Kidney (tissue), 22 donors: ENCODE results near the gene NSUN6. TPM values are rescaled to one million over a fixed set of nuclear protein-coding genes. Genes with fewer than 3 reads are reported as not detected.
A peak's percentile ranks its signal among the peaks of the same experiment; 100 is the strongest.

Experiments
- DNase-seq, 5 donors: peaks; one replicate each; pipeline ENCODE4 v3.0.0-alpha.2; 2013 to 2020
- FAIRE-seq: peaks from 2 replicates; lab custom pipeline; 2012; peaks lifted over from hg19 to GRCh38; lab: Jason Lieb, UNC
- H3K27ac ChIP-seq, 2 donors: one replicate each; pipeline ENCODE4 v1.7.0; 2013; ENCODE audit warnings: low read depth in 2 of 2, low read length in 2 of 2, inconsistent platforms in 1 of 2
- H3K27me3 ChIP-seq: one replicate; pipeline ENCODE4 v1.7.1; 2013; ENCODE audit warnings: low read length, inconsistent platforms; ENCODE audit not compliant: control insufficient read depth, insufficient read depth
- H3K36me3 ChIP-seq, 3 donors: one replicate each; pipeline versions ENCODE4 v1.7.0 to v1.7.1; 2013; ENCODE audit warnings: low read length in 3 of 3, control low read depth in 1 of 3, inconsistent platforms in 1 of 3; ENCODE audit not compliant: insufficient read depth in 3 of 3, control insufficient read depth in 2 of 3
- H3K4me1 ChIP-seq, 3 donors: one replicate each; pipeline versions ENCODE4 v1.7.0 to v1.7.1; 2013; ENCODE audit warnings: low read length in 3 of 3, inconsistent platforms in 1 of 3, low read depth in 1 of 3; ENCODE audit not compliant: control insufficient read depth in 2 of 3, insufficient read depth in 2 of 3
- H3K4me3 ChIP-seq, 3 donors: one replicate each; pipeline versions ENCODE4 v1.7.0 to v1.8.1; 2013; ENCODE audit warnings: low read length in 3 of 3, control low read depth in 1 of 3, inconsistent platforms in 1 of 3
- H3K9ac ChIP-seq, 3 donors: one replicate each; pipeline versions ENCODE4 v1.7.0 to v1.7.1; 2013; ENCODE audit warnings: low read length in 3 of 3, control low read depth in 1 of 3, inconsistent platforms in 1 of 3
- H3K9me3 ChIP-seq, 3 donors: one replicate each; pipeline versions ENCODE4 v1.7.0 to v1.7.1; 2013; ENCODE audit warnings: low read length in 3 of 3, control low read depth in 1 of 3, inconsistent platforms in 1 of 3; ENCODE audit not compliant: control insufficient read depth in 2 of 3, insufficient read depth in 1 of 3
- intact Hi-C: fragments of 100-400 bp; cut with DNase I; formaldehyde crosslinking; loops from one replicate; pipeline ENCODE4 v1.11.1; 2022
- long read RNA-seq, 10 donors: library from polyadenylated mRNA in 1 of 10; unstranded in 1 of 10; transcript quantifications; one replicate each; pipeline ENCODE4 v2.0.0 and lab custom pipeline, GENCODE V29; 2021 to 2026
- polyA plus RNA-seq: library from polyadenylated mRNA; stranded (reverse); fragments of 350-450 nt; fragmentation: Illumina TruSeq; extraction: RNeasy Lipid Tissue Mini Kit (QIAGEN cat#74804); gene quantifications from one replicate; pipeline ENCODE4 v1.2.3, GENCODE V29; 2014; ENCODE audit warnings: low read depth, low replicate concordance; ENCODE audit not compliant: insufficient read depth
- total RNA-seq: library from RNA; stranded (reverse); fragmentation: NEBNext Ultra II Directional; extraction: Animal tissue kit (Norgen Biotek cat#: 25700); gene quantifications from one replicate; pipeline ENCODE4 v1.2.1, GENCODE V29; 2021
- TF ChIP-seq, protein P1 (sequence below): IDR thresholded peaks from 3 replicates; pipeline ENCODE4 v1.5.1; 2012; ENCODE audit warnings: mild to moderate bottlenecking, moderate library complexity, borderline replicate concordance; ENCODE audit not compliant: insufficient read depth; ENCODE audit errors: extremely low read depth
- donor health status: control.
- donor health status: control.
- donor health status: control.
- donor health status: control.
- donor health status: control.
- donor health status: DM: yes; HTN: yes; CAD: no.
- donor health status: Normal renal cell carcinoma (clear cell type).

The NSUN6 gene, protein sequence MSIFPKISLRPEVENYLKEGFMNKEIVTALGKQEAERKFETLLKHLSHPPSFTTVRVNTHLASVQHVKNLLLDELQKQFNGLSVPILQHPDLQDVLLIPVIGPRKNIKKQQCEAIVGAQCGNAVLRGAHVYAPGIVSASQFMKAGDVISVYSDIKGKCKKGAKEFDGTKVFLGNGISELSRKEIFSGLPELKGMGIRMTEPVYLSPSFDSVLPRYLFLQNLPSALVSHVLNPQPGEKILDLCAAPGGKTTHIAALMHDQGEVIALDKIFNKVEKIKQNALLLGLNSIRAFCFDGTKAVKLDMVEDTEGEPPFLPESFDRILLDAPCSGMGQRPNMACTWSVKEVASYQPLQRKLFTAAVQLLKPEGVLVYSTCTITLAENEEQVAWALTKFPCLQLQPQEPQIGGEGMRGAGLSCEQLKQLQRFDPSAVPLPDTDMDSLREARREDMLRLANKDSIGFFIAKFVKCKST
- total RNA-seq: 19.3 TPM
- 6.3 TPM for polyA plus RNA-seq
- long read RNA-seq, donor 1, partial matches to known transcripts: 0 of 2 reads
- long read RNA-seq, donor 1, other reads (novel, unspliced or antisense): 0 of 2 reads
- long read RNA-seq, donor 2, partial matches to known transcripts: 0 of 3 reads
- long read RNA-seq, donor 2, other reads (novel, unspliced or antisense): 0 of 3 reads
- long read RNA-seq, donor 3, partial matches to known transcripts: 0 of 6 reads
- long read RNA-seq, donor 3, other reads (novel, unspliced or antisense): 0 of 6 reads
- long read RNA-seq, donor 4: 0 reads
- long read RNA-seq, donor 5: 0 reads
- long read RNA-seq, donor 6, partial matches to known transcripts: 10 of 13 reads
- long read RNA-seq, donor 6, other reads (novel, unspliced or antisense): 0 of 13 reads
- long read RNA-seq, donor 7, partial matches to known transcripts: 0 of 10 reads
- long read RNA-seq, donor 7, other reads (novel, unspliced or antisense): 8 of 10 reads
- long read RNA-seq, donor 8, partial matches to known transcripts: 23 of 32 reads
- long read RNA-seq, donor 8, other reads (novel, unspliced or antisense): 6 of 32 reads
- long read RNA-seq, donor 9, partial matches to known transcripts: 8 of 9 reads
- long read RNA-seq, donor 9, other reads (novel, unspliced or antisense): 0 of 9 reads
- long read RNA-seq, donor 10, partial matches to known transcripts: 13 of 15 reads
- long read RNA-seq, donor 10, other reads (novel, unspliced or antisense): 0 of 15 reads

DNA sequence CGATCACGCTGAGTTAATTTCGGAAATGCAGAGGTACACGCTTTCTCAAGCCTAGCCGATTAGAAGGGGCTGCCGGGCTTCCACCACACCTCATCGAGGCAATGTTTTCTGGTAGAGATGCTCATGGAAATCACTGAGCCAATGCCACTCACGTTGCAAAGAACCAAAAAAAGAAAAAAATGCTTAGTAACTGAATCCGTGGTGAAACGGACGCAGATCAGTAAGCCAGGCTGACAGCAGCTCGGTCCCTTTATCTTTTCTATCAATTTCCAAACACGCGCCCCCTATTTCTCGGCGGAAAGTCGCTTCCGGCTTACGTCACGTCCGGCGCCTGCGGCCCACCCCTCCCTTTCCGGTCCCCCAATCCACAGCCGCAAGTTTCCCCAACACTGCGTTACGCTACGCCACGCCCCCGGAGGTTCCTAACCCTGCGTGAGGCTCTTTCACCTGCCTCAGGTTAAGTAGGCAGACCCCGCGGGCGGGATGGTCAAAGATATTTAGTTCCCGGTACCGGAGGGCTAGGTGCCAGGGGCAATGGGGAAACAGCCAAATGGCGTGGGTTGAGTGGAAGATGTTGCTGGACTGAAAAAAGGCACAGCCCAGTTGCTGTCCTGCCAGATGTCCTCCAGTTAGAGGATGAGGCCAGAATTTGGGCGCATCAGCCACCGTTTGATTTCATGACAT, at the start of gene NSUN6:
NSUN6 (minus strand) TSS at position 264 of the 684 bp plus-strand sequence. CDS start 384 bp downstream, outside the sequence.
- DNase-seq (peak; percentile 93 to 97 (median 95)), FAIRE-seq (peak; percentile 41)
- Histone ChIP-seq H3K27me3 (no peaks in the 10 kb centered on the region), H3K36me3 (no peaks in the 10 kb centered on the region), H3K27ac (peak within 1 kb of the TSS; percentile 94 to 95), H3K4me1 (peaks cover 0 to 2% (median 0%) of the 10 kb centered on the region in 3 donors), H3K9ac (peak within 1 kb of the TSS; percentile 96 to 98 (median 97)), H3K4me3 (peak within 1 kb of the TSS; percentile 96 to 99 (median 99)), H3K9me3 (no peaks in the 10 kb centered on the region)
- intact Hi-C loops: no loop called here
- TF ChIP-seq, protein P1, sequence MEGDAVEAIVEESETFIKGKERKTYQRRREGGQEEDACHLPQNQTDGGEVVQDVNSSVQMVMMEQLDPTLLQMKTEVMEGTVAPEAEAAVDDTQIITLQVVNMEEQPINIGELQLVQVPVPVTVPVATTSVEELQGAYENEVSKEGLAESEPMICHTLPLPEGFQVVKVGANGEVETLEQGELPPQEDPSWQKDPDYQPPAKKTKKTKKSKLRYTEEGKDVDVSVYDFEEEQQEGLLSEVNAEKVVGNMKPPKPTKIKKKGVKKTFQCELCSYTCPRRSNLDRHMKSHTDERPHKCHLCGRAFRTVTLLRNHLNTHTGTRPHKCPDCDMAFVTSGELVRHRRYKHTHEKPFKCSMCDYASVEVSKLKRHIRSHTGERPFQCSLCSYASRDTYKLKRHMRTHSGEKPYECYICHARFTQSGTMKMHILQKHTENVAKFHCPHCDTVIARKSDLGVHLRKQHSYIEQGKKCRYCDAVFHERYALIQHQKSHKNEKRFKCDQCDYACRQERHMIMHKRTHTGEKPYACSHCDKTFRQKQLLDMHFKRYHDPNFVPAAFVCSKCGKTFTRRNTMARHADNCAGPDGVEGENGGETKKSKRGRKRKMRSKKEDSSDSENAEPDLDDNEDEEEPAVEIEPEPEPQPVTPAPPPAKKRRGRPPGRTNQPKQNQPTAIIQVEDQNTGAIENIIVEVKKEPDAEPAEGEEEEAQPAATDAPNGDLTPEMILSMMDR: no peak

DNA sequence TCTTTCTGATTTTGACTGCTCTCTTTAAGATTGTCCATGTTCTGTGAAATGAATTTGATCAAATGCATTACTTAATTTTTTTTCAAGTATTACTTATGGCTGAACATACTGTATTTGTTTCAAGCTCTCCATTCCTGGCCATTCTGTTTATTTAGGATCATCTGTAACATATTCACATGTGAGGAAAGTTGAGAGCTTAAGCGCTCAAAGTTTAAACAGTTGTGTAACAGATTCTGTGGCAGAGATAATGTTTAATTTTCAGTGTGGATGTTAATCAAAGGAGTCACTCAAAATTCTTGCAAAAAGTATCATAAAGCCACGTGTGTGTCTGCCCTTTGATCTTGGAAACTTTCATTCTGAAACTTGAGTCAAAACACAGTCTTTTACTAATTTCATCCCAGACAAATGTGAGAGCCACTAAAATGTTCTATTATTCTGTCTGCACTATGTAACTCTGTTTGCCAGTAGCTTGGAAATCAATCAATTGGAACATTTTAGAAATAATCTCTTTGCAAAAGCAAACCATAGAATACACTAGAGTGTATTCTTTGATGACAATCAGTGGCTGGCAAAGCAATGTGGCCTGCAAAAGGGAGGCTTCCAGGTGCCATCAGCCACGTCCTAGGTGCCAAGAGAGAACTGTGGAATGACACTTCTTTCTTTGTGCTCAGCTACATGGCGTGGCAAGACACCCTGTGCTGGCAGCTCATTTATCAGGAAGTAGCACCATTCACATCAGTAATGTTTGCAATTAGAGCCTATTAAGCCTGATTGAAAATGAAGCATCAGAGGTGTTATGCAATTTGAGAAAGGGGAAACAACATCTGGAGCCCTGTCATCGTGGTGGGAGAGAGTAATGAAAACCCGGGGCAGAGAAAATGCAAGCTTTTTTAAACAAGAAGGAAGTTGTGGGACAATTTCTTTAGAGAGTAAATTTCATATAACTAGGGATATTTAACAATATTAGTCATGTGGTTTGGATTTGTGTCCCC, 48.8 kb upstream of the NSUN6 start:
- DNase-seq: no peak
- H3K4me3 ChIP-seq: no peak overlapping the region
- H3K36me3 ChIP-seq: no peaks in the 10 kb centered on the region
- no peaks in the 10 kb centered on the region for H3K27me3 ChIP-seq
- no peak for FAIRE-seq
- H3K27ac ChIP-seq: no peak overlapping the region
- no peaks in the 10 kb centered on the region for H3K4me1 ChIP-seq
- TF ChIP-seq, protein P1: no peak
- H3K9me3 ChIP-seq: no peaks in the 10 kb centered on the region
- intact Hi-C loops: no loop called here
- H3K9ac ChIP-seq: no peak overlapping the region
